NCI-H2081 treated with DMSO at 0.1 percent for 48 hours (cell line): ENCODE measurements around the gene SYTL1.
"Not testable (repeated sequence)": the region's sequence is repeated elsewhere in the genome, so short reads cannot be mapped to it uniquely, and the experiment has no call there.

Experiments
- DNase-seq: peaks from one replicate; lab custom pipeline; 2025; lab: John Stamatoyannopoulos, UW

The SYTL1 gene

GRCh38 chr1:27383039-27383605 lies 41.3 kb downstream of the SYTL1 start, which contains the start of gene CD164L2:
CD164L2 (minus strand) TSS chr1:27383333; CDS start chr1:27383239, 94 bp downstream.
- no peak for DNase-seq

GRCh38 chr1:27383661-27384060 lies 41.8 kb downstream of the SYTL1 start:
- no peak for DNase-seq

- DNase-seq, result not testable (repeated sequence)
Measured at GRCh38 chr1:27384797-27385196, 43.0 kb downstream of the SYTL1 start.

GRCh38 chr1:27388337-27389005 lies 46.6 kb downstream of the SYTL1 start:
- no peak for DNase-seq

- no peak for DNase-seq
Measured at GRCh38 chr1:27391511-27392095, 49.8 kb downstream of the SYTL1 start.

- no peak for DNase-seq
Measured at GRCh38 chr1:27392096-27392777, 50.4 kb downstream of the SYTL1 start, which contains the start of gene GPR3. GPR3 (plus strand) TSS chr1:27392622; CDS start chr1:27393799, 1,177 bp downstream.

- DNase-seq, result no peak
Measured at GRCh38 chr1:27392778-27393635, 51.2 kb downstream of the SYTL1 start.

- DNase-seq, result no peak
Measured at GRCh38 chr1:27393641-27394281, 51.9 kb downstream of the SYTL1 start.

GRCh38 chr1:27394282-27394658 lies 52.4 kb downstream of the SYTL1 start:
- DNase-seq, result no peak

GRCh38 chr1:27394925-27395324 lies 53.1 kb downstream of the SYTL1 start:
- no peak for DNase-seq

- no peak for DNase-seq
Measured at GRCh38 chr1:27395441-27396195, 53.8 kb downstream of the SYTL1 start.

GRCh38 chr1:27397110-27397509 lies 55.3 kb downstream of the SYTL1 start:
- DNase-seq, result no peak

GRCh38 chr1:27397749-27398148 lies 55.9 kb downstream of the SYTL1 start:
- DNase-seq, result no peak

GRCh38 chr1:27398405-27399149 lies 56.8 kb downstream of the SYTL1 start:
- no peak for DNase-seq

- DNase-seq, result no peak
Measured at GRCh38 chr1:27399251-27400025, 57.6 kb downstream of the SYTL1 start.

- no peak for DNase-seq
Measured at GRCh38 chr1:27400082-27400962, 58.5 kb downstream of the SYTL1 start.

GRCh38 chr1:27400963-27401341 lies 59.1 kb downstream of the SYTL1 start:
- DNase-seq, result no peak

- no peak for DNase-seq
Measured at GRCh38 chr1:27402349-27402754, 60.5 kb downstream of the SYTL1 start.
